H9 (cell line): Measurements from ENCODE around the gene ATP10B. TPM values are rescaled to one million over a fixed set of nuclear protein-coding genes. Genes with fewer than 3 reads are reported as not detected.

Experiments
- DNase-seq: peaks from one replicate; pipeline ENCODE4 v3.0.0-alpha.2; 2017
- H2AFZ ChIP-seq: one replicate; pipeline ENCODE4 v1.6.1; 2013; ENCODE audit warnings: mild to moderate bottlenecking, low read length, control low read depth, moderate library complexity
- H2AK5ac ChIP-seq: 2 replicates; pipeline ENCODE4 v1.6.1; 2013; ENCODE audit warnings: low read length, control low read depth, mixed read lengths; ENCODE audit not compliant: insufficient read length
- H2BK120ac ChIP-seq: one replicate; pipeline ENCODE4 v1.6.1; 2013; ENCODE audit warnings: low read depth, mild to moderate bottlenecking, low read length, control low read depth, inconsistent platforms; ENCODE audit not compliant: poor library complexity, severe bottlenecking
- H2BK12ac ChIP-seq: 2 replicates; pipeline ENCODE4 v1.6.1; 2013; ENCODE audit warnings: low read length, control low read depth, mixed read lengths, low read depth; ENCODE audit not compliant: insufficient read length
- H2BK15ac ChIP-seq: 2 replicates; pipeline ENCODE4 v1.6.1; 2013; ENCODE audit warnings: low read depth, low read length, control low read depth
- H2BK20ac ChIP-seq: one replicate; pipeline ENCODE4 v1.6.1; 2013; ENCODE audit warnings: low read depth, mild to moderate bottlenecking, low read length, control low read depth, inconsistent platforms; ENCODE audit not compliant: poor library complexity, severe bottlenecking
- H2BK5ac ChIP-seq: 2 replicates; pipeline ENCODE4 v1.6.1; 2013; ENCODE audit warnings: low read length, control low read depth, mixed read lengths; ENCODE audit not compliant: insufficient read length
- H3K14ac ChIP-seq: 2 replicates; pipeline ENCODE4 v1.6.1; 2013; ENCODE audit warnings: low read length, control low read depth; ENCODE audit not compliant: insufficient read depth
- H3K18ac ChIP-seq: 2 replicates; pipeline ENCODE4 v1.6.1; 2013; ENCODE audit warnings: low read depth, mild to moderate bottlenecking, mixed read lengths, low read length, control low read depth; ENCODE audit not compliant: insufficient read length
- H3K23ac ChIP-seq: 2 replicates; pipeline ENCODE4 v1.6.1; 2013; ENCODE audit warnings: low read length, control low read depth, mixed read lengths, low read depth; ENCODE audit not compliant: insufficient read length
- H3K23me2 ChIP-seq: 2 replicates; pipeline ENCODE4 v1.6.1; 2013; ENCODE audit warnings: low read depth, mild to moderate bottlenecking, mixed read lengths, low read length, control low read depth; ENCODE audit not compliant: insufficient read length, poor library complexity, severe bottlenecking
- H3K27ac ChIP-seq: 2 replicates; pipeline ENCODE4 v1.5.1; 2013; ENCODE audit warnings: low read length, control low read depth, mixed read lengths, low read depth; ENCODE audit not compliant: insufficient read length
- H3K27me3 ChIP-seq: 2 replicates; pipeline ENCODE4 v1.6.1; 2013; ENCODE audit warnings: low read length, control low read depth, inconsistent platforms; ENCODE audit not compliant: insufficient read depth
- H3K4ac ChIP-seq: 2 replicates; pipeline ENCODE4 v1.6.1; 2013; ENCODE audit warnings: low read depth, mild to moderate bottlenecking, control low read depth, inconsistent platforms, low read length, moderate library complexity
- H3K4me1 ChIP-seq: 2 replicates; pipeline ENCODE4 v1.6.1; 2013; ENCODE audit warnings: low read length, control low read depth, inconsistent platforms; ENCODE audit not compliant: insufficient read depth
- H3K4me2 ChIP-seq: 2 replicates; pipeline ENCODE4 v1.6.1; 2013; ENCODE audit warnings: low read length, control low read depth, mixed read lengths; ENCODE audit not compliant: insufficient read length, insufficient read depth
- H3K56ac ChIP-seq: 2 replicates; pipeline ENCODE4 v1.6.1; 2013; ENCODE audit warnings: low read depth, mild to moderate bottlenecking, mixed read lengths, low read length, control low read depth; ENCODE audit not compliant: insufficient read length
- H3K79me1 ChIP-seq: 2 replicates; pipeline ENCODE4 v1.6.1; 2013; ENCODE audit warnings: low read depth, mild to moderate bottlenecking, moderate library complexity, low read length, control low read depth, inconsistent platforms; ENCODE audit not compliant: insufficient read depth, poor library complexity, severe bottlenecking
- H3K79me2 ChIP-seq: 2 replicates; pipeline ENCODE4 v1.6.1; 2013; ENCODE audit warnings: low read length, control low read depth, inconsistent platforms; ENCODE audit not compliant: insufficient read depth
- H3K9ac ChIP-seq: 2 replicates; pipeline ENCODE4 v1.6.1; 2013; ENCODE audit warnings: low read length, control low read depth, mixed read lengths; ENCODE audit not compliant: insufficient read length; ENCODE audit errors: extremely low read depth
- H3K9me3 ChIP-seq: one replicate; pipeline ENCODE4 v1.6.1; 2013; ENCODE audit warnings: low read depth, low read length, inconsistent platforms; ENCODE audit not compliant: control insufficient read depth
- H3T11ph ChIP-seq: one replicate; pipeline ENCODE4 v1.6.1; 2013; ENCODE audit warnings: mild to moderate bottlenecking, low read length, control low read depth, inconsistent platforms
- H4K20me1 ChIP-seq: one replicate; pipeline ENCODE4 v1.6.1; 2013; ENCODE audit not compliant: control insufficient read depth, insufficient read length, insufficient read depth
- H4K5ac ChIP-seq: 2 replicates; pipeline ENCODE4 v1.6.1; 2013; ENCODE audit warnings: low read depth, mild to moderate bottlenecking, mixed read lengths, low read length, control low read depth; ENCODE audit not compliant: insufficient read length
- H4K8ac ChIP-seq: replicated peaks from 2 replicates; pipeline ENCODE4 v1.6.1; 2013; ENCODE audit warnings: low read length, control low read depth, mixed read lengths, low read depth; ENCODE audit not compliant: insufficient read length
- H4K91ac ChIP-seq: 2 replicates; pipeline ENCODE4 v1.6.1; 2013; ENCODE audit warnings: low read depth, mild to moderate bottlenecking, moderate library complexity, mixed read lengths, low read length, control low read depth; ENCODE audit not compliant: insufficient read length
- H3K27ac Mint-ChIP-seq, 3 experiments: 2 replicates in 2 of 3; 3 replicates in 1 of 3; pipeline ENCODE4 v1.8.0; 2020 to 2021; ENCODE audit warnings: mixed read lengths in 3 of 3, mild to moderate bottlenecking in 1 of 3, moderate library complexity in 1 of 3
- H3K27me3 Mint-ChIP-seq: 2 replicates; pipeline ENCODE4 v1.8.0; 2021; ENCODE audit warnings: low read depth, mild to moderate bottlenecking, moderate library complexity, mixed read lengths
- H3K36me3 Mint-ChIP-seq, 3 experiments: 2 replicates in 2 of 3; 3 replicates in 1 of 3; pipeline ENCODE4 v1.8.0; 2020 to 2021; ENCODE audit warnings: low read depth in 3 of 3, mixed read lengths in 3 of 3; ENCODE audit not compliant: insufficient read depth in 1 of 3
- H3K4me1 Mint-ChIP-seq, 2 experiments: 2 replicates each; pipeline ENCODE4 v1.8.0; 2020; ENCODE audit warnings: mixed read lengths in 2 of 2
- H3K4me3 Mint-ChIP-seq, 2 experiments: 2 replicates in 1 of 2; 3 replicates in 1 of 2; pipeline ENCODE4 v1.8.0; 2020 to 2021; ENCODE audit warnings: mild to moderate bottlenecking in 2 of 2, mixed read lengths in 2 of 2, moderate library complexity in 1 of 2
- H3K9me3 Mint-ChIP-seq, 2 experiments: 2 replicates in 1 of 2; 3 replicates in 1 of 2; pipeline ENCODE4 v1.8.0; 2020; ENCODE audit warnings: mild to moderate bottlenecking in 2 of 2, mixed read lengths in 2 of 2, moderate library complexity in 1 of 2
- CTCF ChIP-seq: fragments of 200-600 bp; sonication (generic); conservative IDR thresholded peaks from 3 replicates; pipeline ENCODE4 v1.8.0; 2021; ENCODE audit warnings: antibody characterized with exemption, mild to moderate bottlenecking
- total RNA-seq: library from RNA; stranded (reverse); gene quantifications from 2 replicates; pipeline ENCODE4 v1.2.1, GENCODE V29; 2021

ATP10B gene
- total RNA-seq, 1 experiment from 2014 or later, result 0.42 TPM

DNA sequence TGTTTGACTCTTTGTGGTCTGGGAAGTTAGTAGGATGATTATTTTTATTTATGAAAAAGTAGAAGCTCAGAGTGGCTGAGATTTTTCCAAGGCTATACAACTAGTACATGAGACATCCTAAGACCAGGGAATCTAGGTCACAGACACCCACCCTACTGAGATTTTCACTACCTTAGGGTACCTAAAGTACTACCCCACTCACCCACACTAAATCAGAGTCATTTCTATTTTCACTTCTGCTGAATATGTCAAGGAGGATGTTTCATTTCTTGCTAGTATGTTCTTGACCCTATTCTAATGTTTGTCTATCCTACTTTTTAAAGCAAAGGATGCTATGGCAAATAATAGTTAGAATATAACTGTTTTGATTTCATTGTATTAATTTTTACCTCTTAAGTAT, 206.0 kb downstream of the ATP10B start:
- Histone ChIP-seq H3K9me3 (no peaks in the 10 kb centered on the region), H3K27ac (no peak overlapping the region), H3K23me2 (no peaks in the 10 kb centered on the region), H3K79me2 (no peaks in the 10 kb centered on the region), H4K8ac (no peak overlapping the region), H3K18ac (no peak overlapping the region), H4K5ac (no peak overlapping the region), H3K79me1 (no peaks in the 10 kb centered on the region), H4K91ac (no peak overlapping the region), H3T11ph (no peak overlapping the region), H2BK15ac (no peak overlapping the region), H2AK5ac (no peak overlapping the region), H3K56ac (no peak overlapping the region), H3K27me3 (no peaks in the 10 kb centered on the region), H3K4me1 (no peaks in the 10 kb centered on the region), H3K4me2 (no peak overlapping the region), H2BK20ac (no peak overlapping the region), H3K14ac (no peak overlapping the region), H3K23ac (no peak overlapping the region), H2AFZ (no peak overlapping the region), H2BK5ac (no peak overlapping the region), H2BK120ac (no peak overlapping the region), H3K4ac (no peak overlapping the region), H3K9ac (no peak overlapping the region), H4K20me1 (no peaks in the 10 kb centered on the region), H2BK12ac (no peak overlapping the region)
- Mint-ChIP-seq H3K9me3 (0 out of 5 replicates have a peak, but pooled peaks cover 0 to 2% of the 10 kb centered on the region in 2 experiments), H3K27me3 (no peaks in the 10 kb centered on the region; the same call in 1 of the 2 replicates), H3K36me3 (no peaks in the 10 kb centered on the region), H3K4me3 (no peak overlapping the region), H3K27ac (no peak overlapping the region), H3K4me1 (peaks cover under 1 to 9% of the 10 kb centered on the region in 2 experiments)
- no peak for DNase-seq
- TF ChIP-seq CTCF, result no peak
